PC-9 (cell line): ENCODE results near the gene LNX1. TPM values are rescaled to one million over a fixed set of nuclear protein-coding genes. Genes with fewer than 3 reads are reported as not detected.

Experiments
- BruUV-seq: library from RNA; stranded (reverse); fragments of 400-500 nt; replicated peaks from 2 replicates; lab custom pipeline; 2021; lab: Mats Ljungman, UMichigan
- CTCF ChIA-PET: fragments of 300-600 bp; sonication (Branson Sonifier 250); formaldehyde crosslinking; loops from one replicate; lab custom pipeline; 2022; ENCODE audit warnings: antibody characterized with exemption; lab: Charles Lee
- POLR2A ChIA-PET: fragments of 300-600 bp; sonication (Branson Sonifier 250); formaldehyde crosslinking; loops from one replicate; lab custom pipeline; 2022; ENCODE audit warnings: antibody characterized with exemption; ENCODE audit not compliant: unreplicated experiment; lab: Charles Lee
- DNase-seq, 2 experiments: peaks; one replicate each; pipeline versions ENCODE4 v3.0.0 to v3.0.0-alpha.2; 2015 to 2022; ENCODE audit warnings: mixed read lengths in 1 of 2
- H2AFZ ChIP-seq: fragments of 200-600 bp; sonication (generic); 2 replicates; pipeline ENCODE4 v1.8.1; 2017; ENCODE audit warnings: antibody characterized with exemption
- H3F3A ChIP-seq: fragments of 200-600 bp; sonication (generic); 2 replicates; pipeline ENCODE4 v1.8.1; 2017; ENCODE audit warnings: antibody characterized with exemption, mild to moderate bottlenecking, low read depth; ENCODE audit not compliant: insufficient read depth
- H3K27ac ChIP-seq: fragments of 200-600 bp; sonication (generic); 2 replicates; pipeline ENCODE4 v1.6.1; 2016; ENCODE audit warnings: mixed run types
- H3K27me3 ChIP-seq: fragments of 200-600 bp; sonication (generic); 2 replicates; pipeline ENCODE4 v1.6.1; 2016; ENCODE audit warnings: low read depth, mixed run types; ENCODE audit not compliant: insufficient read depth
- H3K36me3 ChIP-seq: fragments of 200-600 bp; sonication (generic); 2 replicates; pipeline ENCODE4 v1.6.1; 2016; ENCODE audit warnings: low read depth, mixed run types
- H3K4me1 ChIP-seq: fragments of 200-600 bp; sonication (generic); replicated peaks from 2 replicates; pipeline ENCODE4 v1.6.1; 2016; ENCODE audit warnings: mixed run types; ENCODE audit not compliant: insufficient read depth
- H3K4me2 ChIP-seq: fragments of 200-600 bp; sonication (generic); 2 replicates; pipeline ENCODE4 v1.6.1; 2017; ENCODE audit warnings: mixed run types
- H3K4me3 ChIP-seq: fragments of 200-600 bp; sonication (generic); 2 replicates; pipeline ENCODE4 v1.6.1; 2016; ENCODE audit warnings: mixed run types
- H3K79me2 ChIP-seq: fragments of 200-600 bp; sonication (generic); 2 replicates; pipeline ENCODE4 v1.6.1; 2017; ENCODE audit warnings: low read depth, mixed run types
- H3K9me2 ChIP-seq: fragments of 200-600 bp; sonication (generic); 2 replicates; pipeline ENCODE4 v1.8.1; 2017; ENCODE audit warnings: mild to moderate bottlenecking; ENCODE audit not compliant: insufficient read depth
- H3K9me3 ChIP-seq: fragments of 200-600 bp; sonication (generic); 2 replicates; pipeline ENCODE4 v1.8.1; 2016; ENCODE audit warnings: low read depth; ENCODE audit not compliant: insufficient read depth
- H4K20me1 ChIP-seq: fragments of 200-600 bp; sonication (generic); 2 replicates; pipeline ENCODE4 v1.8.1; 2017; ENCODE audit not compliant: insufficient read depth
- EZH2 ChIP-seq: fragments of 200-600 bp; sonication (generic); IDR thresholded peaks from 2 replicates; pipeline ENCODE4 v1.8.0; 2017; ENCODE audit warnings: antibody characterized with exemption, low read depth
- intact Hi-C: fragments of 100-400 bp; cut with micrococcal nuclease; formaldehyde crosslinking; loops from one replicate; pipeline ENCODE4 v1.10.0; 2022; ENCODE audit not compliant: unreplicated experiment
- total RNA-seq: library from RNA; stranded (reverse); gene quantifications from 2 replicates; pipeline ENCODE4 v1.2.3, GENCODE V29; 2021
- TF ChIP-seq, protein P1 (sequence below): fragments of 200-600 bp; sonication (generic); conservative IDR thresholded peaks from 2 replicates; pipeline ENCODE4 v1.6.1; 2017; ENCODE audit warnings: mixed run types, antibody characterized with exemption, mild to moderate bottlenecking, moderate library complexity

Gene LNX1
- total RNA-seq, 1 experiment from 2014 or later = 3.4 TPM

DNA sequence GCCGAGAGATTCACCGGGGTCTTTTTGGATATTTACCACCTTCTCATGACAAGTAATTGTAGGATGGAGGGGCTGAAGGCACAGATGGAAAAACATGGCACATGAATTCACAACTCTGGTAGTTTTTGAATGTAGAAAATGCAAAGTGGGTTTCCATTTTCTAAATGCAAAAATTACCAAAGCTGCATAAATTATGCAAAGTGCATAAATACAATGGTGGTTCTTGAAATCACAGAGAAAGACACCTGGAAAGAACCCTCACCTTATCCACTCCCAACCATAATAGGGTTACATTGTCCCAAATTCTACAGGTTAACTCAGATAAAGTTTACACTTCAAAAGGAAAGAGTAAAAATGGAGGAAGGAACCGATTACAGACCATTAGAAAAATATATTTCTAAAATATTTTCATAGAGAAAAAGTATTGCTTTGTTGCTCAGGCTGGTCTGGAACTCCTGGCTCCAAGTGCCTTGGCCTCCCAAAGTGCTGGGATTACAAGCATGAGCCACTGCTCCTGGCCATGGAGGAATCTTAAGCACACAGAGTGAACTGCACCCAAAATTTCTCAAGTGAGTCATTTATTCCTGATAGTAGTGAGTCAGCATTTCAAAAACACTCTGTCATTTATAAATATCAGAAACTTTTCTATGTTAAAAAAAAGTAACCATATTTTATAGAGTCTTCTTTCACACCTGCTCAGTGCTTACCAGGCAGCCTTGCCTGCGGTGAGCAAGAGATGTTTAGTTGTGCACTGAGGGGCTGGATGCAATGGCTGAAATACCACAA lies 112.4 kb downstream of the LNX1 start:
- TF ChIP-seq, protein P1, sequence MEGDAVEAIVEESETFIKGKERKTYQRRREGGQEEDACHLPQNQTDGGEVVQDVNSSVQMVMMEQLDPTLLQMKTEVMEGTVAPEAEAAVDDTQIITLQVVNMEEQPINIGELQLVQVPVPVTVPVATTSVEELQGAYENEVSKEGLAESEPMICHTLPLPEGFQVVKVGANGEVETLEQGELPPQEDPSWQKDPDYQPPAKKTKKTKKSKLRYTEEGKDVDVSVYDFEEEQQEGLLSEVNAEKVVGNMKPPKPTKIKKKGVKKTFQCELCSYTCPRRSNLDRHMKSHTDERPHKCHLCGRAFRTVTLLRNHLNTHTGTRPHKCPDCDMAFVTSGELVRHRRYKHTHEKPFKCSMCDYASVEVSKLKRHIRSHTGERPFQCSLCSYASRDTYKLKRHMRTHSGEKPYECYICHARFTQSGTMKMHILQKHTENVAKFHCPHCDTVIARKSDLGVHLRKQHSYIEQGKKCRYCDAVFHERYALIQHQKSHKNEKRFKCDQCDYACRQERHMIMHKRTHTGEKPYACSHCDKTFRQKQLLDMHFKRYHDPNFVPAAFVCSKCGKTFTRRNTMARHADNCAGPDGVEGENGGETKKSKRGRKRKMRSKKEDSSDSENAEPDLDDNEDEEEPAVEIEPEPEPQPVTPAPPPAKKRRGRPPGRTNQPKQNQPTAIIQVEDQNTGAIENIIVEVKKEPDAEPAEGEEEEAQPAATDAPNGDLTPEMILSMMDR = no peak
- TF ChIP-seq EZH2 = no peak
- H3K4me2 ChIP-seq = no peak overlapping the region
- H3K27me3 ChIP-seq = no peaks in the 10 kb centered on the region
- no peaks in the 10 kb centered on the region for H3K36me3 ChIP-seq
- no peaks in the 10 kb centered on the region for H4K20me1 ChIP-seq
- ChIA-PET CTCF (no interaction called here), POLR2A (no interaction called here)
- intact Hi-C loops = loop anchor here (10.0 kb wide), 1 partner anchor 126 kb away; no protein-coding TSS in a partner anchor
- DNase-seq = peak in 1 of 2 experiments; percentile 55
- no TSS peak for BruUV-seq
- no peaks in the 10 kb centered on the region for H3K79me2 ChIP-seq
- no peak overlapping the region for H2AFZ ChIP-seq
- no peaks in the 10 kb centered on the region for H3K9me2 ChIP-seq
- peak overlapping the region; percentile 49 for H3K27ac ChIP-seq
- H3K4me3 ChIP-seq = no peak overlapping the region
- H3F3A ChIP-seq = 0 out of 2 replicates have a peak, but pooled peaks cover 5% of the 10 kb centered on the region
- peaks cover 11% of the 10 kb centered on the region for H3K4me1 ChIP-seq
- H3K9me3 ChIP-seq = no peaks in the 10 kb centered on the region

DNA sequence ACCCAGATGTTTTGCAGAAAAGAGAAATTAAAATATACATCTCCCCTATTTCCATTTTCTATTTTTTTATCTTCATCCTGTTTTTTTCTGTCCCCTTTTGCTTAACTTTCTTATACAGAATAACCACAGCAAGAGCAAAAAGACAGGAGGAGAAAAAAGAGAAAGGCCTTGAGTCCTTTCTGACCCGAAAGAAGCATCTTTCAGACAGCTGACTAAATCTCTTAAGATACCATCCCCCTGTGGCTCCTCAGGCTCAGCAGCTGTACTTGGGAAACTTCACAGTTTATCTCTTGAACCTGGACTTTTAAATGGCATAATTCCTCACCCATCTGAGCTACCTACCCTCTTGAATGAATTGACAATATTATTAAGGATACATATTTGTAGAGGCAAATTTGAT lies 113.7 kb downstream of the LNX1 start:
- ChIA-PET POLR2A (no interaction called here), CTCF (no interaction called here)
- H2AFZ ChIP-seq = no peak overlapping the region
- no TSS peak for BruUV-seq
- TF ChIP-seq, protein P1 = no peak
- TF ChIP-seq EZH2 = no peak
- no peaks in the 10 kb centered on the region for H3K36me3 ChIP-seq
- H3F3A ChIP-seq = 0 out of 2 replicates have a peak, but pooled peaks cover 5% of the 10 kb centered on the region
- H4K20me1 ChIP-seq = no peaks in the 10 kb centered on the region
- H3K27me3 ChIP-seq = no peaks in the 10 kb centered on the region
- no peaks in the 10 kb centered on the region for H3K9me2 ChIP-seq
- H3K27ac ChIP-seq = no peak overlapping the region
- no peak overlapping the region for H3K4me2 ChIP-seq
- H3K4me3 ChIP-seq = no peak overlapping the region
- no peaks in the 10 kb centered on the region for H3K9me3 ChIP-seq
- no peak for DNase-seq
- intact Hi-C loops = loop anchor here (10.0 kb wide), 1 partner anchor 127 kb away; no protein-coding TSS in a partner anchor
- H3K4me1 ChIP-seq = peaks cover 11% of the 10 kb centered on the region
- H3K79me2 ChIP-seq = no peaks in the 10 kb centered on the region

DNA sequence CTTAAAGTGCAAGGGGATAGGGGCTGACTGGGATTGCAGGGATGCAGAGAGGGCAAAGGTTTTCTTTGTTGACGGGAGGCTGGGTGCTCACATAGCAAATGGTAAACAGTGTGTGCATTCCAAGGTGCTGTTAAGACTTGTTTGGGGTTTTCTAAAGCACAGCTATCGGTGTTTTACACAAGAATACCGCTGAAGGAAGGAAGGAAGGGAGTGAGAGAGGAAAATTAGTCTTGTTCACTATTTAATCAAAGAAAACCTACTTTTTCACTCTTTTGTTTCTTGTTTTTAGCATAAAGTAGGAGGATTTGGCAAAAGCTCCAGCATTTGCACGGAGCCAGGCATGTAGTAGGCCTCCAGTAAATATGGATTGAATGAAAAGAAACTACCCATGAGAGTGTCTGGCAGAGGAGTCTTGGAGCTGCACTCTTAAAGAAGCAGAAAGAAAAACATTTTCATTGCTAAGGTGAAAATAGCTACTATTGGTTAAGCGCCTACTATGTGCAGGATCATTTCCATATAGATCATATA lies 114.2 kb downstream of the LNX1 start:
- H3K9me3 ChIP-seq = no peaks in the 10 kb centered on the region
- no peaks in the 10 kb centered on the region for H3K9me2 ChIP-seq
- no TSS peak for BruUV-seq
- intact Hi-C loops = loop anchor here (10.0 kb wide), 1 partner anchor 128 kb away; no protein-coding TSS in a partner anchor
- H4K20me1 ChIP-seq = no peaks in the 10 kb centered on the region
- DNase-seq = no peak
- TF ChIP-seq EZH2 = no peak
- TF ChIP-seq, protein P1 = no peak
- no peaks in the 10 kb centered on the region for H3K27me3 ChIP-seq
- no peak overlapping the region for H3K27ac ChIP-seq
- H3K79me2 ChIP-seq = no peaks in the 10 kb centered on the region
- CTCF ChIA-PET = no interaction called here
- 0 out of 2 replicates have a peak, but pooled peaks cover 5% of the 10 kb centered on the region for H3F3A ChIP-seq
- H3K36me3 ChIP-seq = no peaks in the 10 kb centered on the region
- H2AFZ ChIP-seq = no peak overlapping the region
- POLR2A ChIA-PET = no interaction called here
- no peak overlapping the region for H3K4me3 ChIP-seq
- H3K4me1 ChIP-seq = peaks cover 11% of the 10 kb centered on the region
- H3K4me2 ChIP-seq = no peak overlapping the region
